Mucosa of gallbladder (tissue), 1 donor: ENCODE results near the gene PCNA. TPM values are rescaled to one million over a fixed set of nuclear protein-coding genes. Genes with fewer than 3 reads are reported as not detected.

Experiments used
- DNase-seq: peaks from one replicate; pipeline ENCODE4 v3.0.0-alpha.2; 2020; ENCODE audit warnings: low spot score
- total RNA-seq: library from RNA; stranded (reverse); gene quantifications from one replicate; pipeline ENCODE4 v1.2.1, GENCODE V29; 2021
- donor health status: DM: no; HTN: no; CAD: no.

PCNA gene
- total RNA-seq: 43.9 TPM

- DNase-seq: peak; percentile 97
Observed at GRCh38 chr20:5119435-5120184, at the start of gene PCNA. TSS of gene PCNA (minus strand) at chr20:5119958. CDS start at chr20:5119798, 160 bp downstream.

GRCh38 chr20:5168651-5169396 lies 49.1 kb upstream of the PCNA start:
- DNase-seq: no peak

- DNase-seq: no peak
Observed at GRCh38 chr20:5164645-5165625, 45.2 kb upstream of the PCNA start.

- no peak for DNase-seq
Observed at GRCh38 chr20:5161536-5162164, 41.9 kb upstream of the PCNA start.

- DNase-seq: no peak
Observed at GRCh38 chr20:5160882-5161281, 41.1 kb upstream of the PCNA start.

GRCh38 chr20:5159928-5160327 lies 40.2 kb upstream of the PCNA start:
- DNase-seq: no peak

- DNase-seq: no peak
Observed at GRCh38 chr20:5156675-5157448, 37.1 kb upstream of the PCNA start.

- DNase-seq: no peak
Observed at GRCh38 chr20:5155404-5155803, 35.6 kb upstream of the PCNA start.

- DNase-seq: no peak
Observed at GRCh38 chr20:5154543-5154925, 34.8 kb upstream of the PCNA start.

- no peak for DNase-seq
Observed at GRCh38 chr20:5153612-5154542, 34.1 kb upstream of the PCNA start.

- no peak for DNase-seq
Observed at GRCh38 chr20:5153152-5153467, 33.4 kb upstream of the PCNA start.

GRCh38 chr20:5150226-5151076 lies 30.7 kb upstream of the PCNA start:
- peak; percentile 52 for DNase-seq

- DNase-seq: no peak
Observed at GRCh38 chr20:5149892-5150225, 30.1 kb upstream of the PCNA start.

GRCh38 chr20:5148581-5148980 lies 28.8 kb upstream of the PCNA start:
- DNase-seq: no peak

GRCh38 chr20:5146871-5147592 lies 27.3 kb upstream of the PCNA start:
- no peak for DNase-seq

- no peak for DNase-seq
Observed at GRCh38 chr20:5146099-5146668, 26.4 kb upstream of the PCNA start.

GRCh38 chr20:5145365-5146098 lies 25.8 kb upstream of the PCNA start:
- DNase-seq: no peak
